Astrocyte of the cerebellum (primary cell): ENCODE results near the gene TMED7.

Experiments
- DNase-seq: peaks from one replicate; pipeline ENCODE4 v3.0.0-alpha.2; 2011; ENCODE audit warnings: low read depth
- H3K4me3 ChIP-seq: 2 replicates; pipeline ENCODE4 v1.5.1; 2011; ENCODE audit warnings: mild to moderate bottlenecking, low read depth, low read length, moderate library complexity
- CTCF ChIP-seq: IDR thresholded peaks from 2 replicates; pipeline ENCODE4 v1.5.1; 2012; ENCODE audit warnings: low read length, low read depth, moderate library complexity, mild to moderate bottlenecking; ENCODE audit errors: missing control alignments
- in situ Hi-C: cut with HindIII; loops from 2 replicates; pipeline ENCODE4 v1.10.0; 2017; ENCODE audit warnings: low sequenced_read_pairs

The TMED7 gene

GRCh38 chr5:115616472-115616871, 9.4 kb downstream of the TMED7 start:
- no peak overlapping the region for H3K4me3 ChIP-seq
- no peak for TF ChIP-seq CTCF
- in situ Hi-C loops = no loop called here
- no peak for DNase-seq

GRCh38 chr5:115611873-115612272, 14.0 kb downstream of the TMED7 start:
- in situ Hi-C loops = no loop called here
- TF ChIP-seq CTCF = no peak
- H3K4me3 ChIP-seq = no peak overlapping the region
- DNase-seq = no peak

- TF ChIP-seq CTCF = no peak
- in situ Hi-C loops = no loop called here
- no peak overlapping the region for H3K4me3 ChIP-seq
- DNase-seq = no peak
Observed at GRCh38 chr5:115607935-115608334, 17.9 kb downstream of the TMED7 start.

GRCh38 chr5:115605436-115605835, 20.4 kb downstream of the TMED7 start:
- TF ChIP-seq CTCF = no peak
- no peak for DNase-seq
- in situ Hi-C loops = no loop called here
- H3K4me3 ChIP-seq = no peak overlapping the region

GRCh38 chr5:115602591-115603125, 23.2 kb downstream of the TMED7 start:
- no peak for TF ChIP-seq CTCF
- in situ Hi-C loops = no loop called here
- H3K4me3 ChIP-seq = peak overlapping the region; percentile 47
- DNase-seq = no peak

- in situ Hi-C loops = no loop called here
- H3K4me3 ChIP-seq = peak within 1 kb of the TSS; percentile 47
- DNase-seq = no peak
- no peak for TF ChIP-seq CTCF
Observed at GRCh38 chr5:115601701-115602590, 23.9 kb downstream of the TMED7 start, which contains the start of gene TICAM2. Gene TICAM2, minus strand, starts transcription at chr5:115602479. Its CDS starts 21,223 bp downstream, at chr5:115581256.
